Fibroblast of lung (primary cell): Measurements from ENCODE around the gene GRID1. TPM values are rescaled to one million over a fixed set of nuclear protein-coding genes. Genes with fewer than 3 reads are reported as not detected.
"Not testable (repeated sequence)": the region's sequence is repeated elsewhere in the genome, so short reads cannot be mapped to it uniquely, and the experiment has no call there.

Source experiments
- DNase-seq, 2 donors: peaks; one replicate each; pipeline versions ENCODE4 v3.0.0 to v3.0.0-alpha.2; 2010; ENCODE audit warnings: low read depth in 2 of 2
- H2AFZ ChIP-seq: 2 replicates; pipeline ENCODE4 v1.5.1; 2012; ENCODE audit warnings: low read length, control low read depth, inconsistent platforms
- H3K27ac ChIP-seq: 2 replicates; pipeline ENCODE4 v1.5.1; 2011; ENCODE audit warnings: low read length, control low read depth; ENCODE audit not compliant: insufficient read depth
- H3K27me3 ChIP-seq: 2 replicates; pipeline ENCODE4 v1.5.1; 2011; ENCODE audit warnings: mild to moderate bottlenecking, low read length; ENCODE audit not compliant: control insufficient read depth, insufficient read depth
- H3K36me3 ChIP-seq: 2 replicates; pipeline ENCODE4 v1.5.1; 2011; ENCODE audit warnings: low read length; ENCODE audit not compliant: control insufficient read depth, insufficient read depth
- H3K4me1 ChIP-seq: 2 replicates; pipeline ENCODE4 v1.5.1; 2011; ENCODE audit warnings: low read length; ENCODE audit not compliant: control insufficient read depth, insufficient read depth; ENCODE audit errors: extremely low read depth
- H3K4me2 ChIP-seq: 2 replicates; pipeline ENCODE4 v1.5.1; 2011; ENCODE audit warnings: low read length, control low read depth; ENCODE audit not compliant: insufficient read depth; ENCODE audit errors: extremely low read depth
- H3K4me3 ChIP-seq, 4 experiments: fragments of 200-600 bp in 1 of 4; sonication (generic) in 1 of 4; replicated peaks in 1 of 4; 2 replicates each; pipeline ENCODE4 v1.5.1; 2011 to 2016; ENCODE audit warnings: low read length in 4 of 4, low read depth in 3 of 4, mild to moderate bottlenecking in 3 of 4, control low read depth in 2 of 4, inconsistent platforms in 1 of 4, mixed read lengths in 1 of 4; ENCODE audit not compliant: insufficient read depth in 1 of 4; ENCODE audit errors: control extremely low read depth in 1 of 4
- H3K79me2 ChIP-seq: 2 replicates; pipeline ENCODE4 v1.5.1; 2012; ENCODE audit warnings: mild to moderate bottlenecking, low read length, inconsistent platforms; ENCODE audit not compliant: control insufficient read depth, insufficient read depth
- H3K9ac ChIP-seq: 2 replicates; pipeline ENCODE4 v1.5.1; 2011; ENCODE audit warnings: mild to moderate bottlenecking, low read length, control low read depth; ENCODE audit not compliant: insufficient read depth
- H3K9me3 ChIP-seq: 2 replicates; pipeline ENCODE4 v1.5.1; 2012; ENCODE audit warnings: low read depth, low read length; ENCODE audit not compliant: control insufficient read depth, insufficient read depth
- H4K20me1 ChIP-seq: 2 replicates; pipeline ENCODE4 v1.5.1; 2011; ENCODE audit warnings: low read length; ENCODE audit not compliant: control insufficient read depth, insufficient read depth; ENCODE audit errors: extremely low read depth
- EZH2 ChIP-seq: IDR thresholded peaks from 2 replicates; pipeline ENCODE4 v1.5.1; 2012; ENCODE audit warnings: low read length, control low read depth, mild to moderate bottlenecking; ENCODE audit errors: missing control alignments
- polyA plus RNA-seq, 2 donors: library from polyadenylated mRNA; depleted of rRNA in 1 of 2; stranded (reverse) in 1 of 2; unstranded in 1 of 2; fragments of >200 nt; gene quantifications; 2 replicates each; pipeline ENCODE4 v1.2.1, GENCODE V29; 2011 to 2012; ENCODE audit warnings: missing spikeins in 1 of 2
- total RNA-seq: library from RNA; depleted of rRNA; stranded (reverse); fragments of >200 nt; gene quantifications from 2 replicates; pipeline ENCODE4 v1.2.1, GENCODE V29; 2014
- TF ChIP-seq, protein P1 (sequence below), 2 donors: IDR thresholded peaks in 1 of 2; conservative IDR thresholded peaks in 1 of 2; 1 replicate in 1 of 2; 2 replicates in 1 of 2; pipeline ENCODE4 v1.5.1; 2011 to 2012; ENCODE audit warnings: low read length in 2 of 2, control low read depth in 1 of 2, inconsistent platforms in 1 of 2, low read depth in 1 of 2, mild to moderate bottlenecking in 1 of 2

GRID1 gene
- total and polyA plus RNA-seq, 2 donors (not counting 1 experiment from before 2014, with no cell fraction given): 0.03 to 0.33 TPM

DNA sequence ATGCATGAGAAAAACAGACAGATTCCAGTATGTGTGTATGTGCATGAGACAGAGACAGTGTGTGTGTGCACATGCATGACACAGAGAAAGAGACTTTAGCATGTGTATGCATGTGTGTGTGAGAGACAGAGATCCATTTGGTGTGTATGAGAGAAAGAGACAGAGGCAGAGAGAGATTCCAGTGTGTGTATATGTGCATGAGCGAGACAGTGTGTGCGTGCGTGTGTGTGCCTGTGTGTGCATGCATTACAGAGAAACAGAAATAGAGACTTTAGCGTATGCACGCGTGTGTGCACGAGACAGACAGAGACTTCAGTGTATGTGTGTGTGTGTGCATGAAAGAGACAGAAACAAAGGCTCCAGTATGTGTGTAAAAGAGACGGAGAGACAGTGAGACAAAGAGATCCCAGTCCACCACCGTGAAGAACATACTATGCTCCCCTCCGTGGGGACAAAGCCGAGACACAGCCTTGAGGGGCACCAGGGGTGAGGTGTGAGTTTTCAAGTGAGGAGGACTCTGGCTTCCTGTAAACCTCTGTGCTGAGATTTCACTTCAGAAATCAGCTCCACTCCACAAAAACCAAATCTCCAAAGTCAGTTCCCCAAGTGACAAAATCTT is 188.9 kb downstream of the GRID1 start:
- no peak overlapping the region for H3K4me2 ChIP-seq
- no peak overlapping the region for H3K9ac ChIP-seq
- H2AFZ ChIP-seq: no peak overlapping the region
- H3K27me3 ChIP-seq: no peaks in the 10 kb centered on the region
- no peaks in the 10 kb centered on the region for H3K36me3 ChIP-seq
- H3K27ac ChIP-seq: no peak overlapping the region
- H3K9me3 ChIP-seq: no peaks in the 10 kb centered on the region
- no peak for DNase-seq
- H4K20me1 ChIP-seq: no peaks in the 10 kb centered on the region
- TF ChIP-seq, protein P1, sequence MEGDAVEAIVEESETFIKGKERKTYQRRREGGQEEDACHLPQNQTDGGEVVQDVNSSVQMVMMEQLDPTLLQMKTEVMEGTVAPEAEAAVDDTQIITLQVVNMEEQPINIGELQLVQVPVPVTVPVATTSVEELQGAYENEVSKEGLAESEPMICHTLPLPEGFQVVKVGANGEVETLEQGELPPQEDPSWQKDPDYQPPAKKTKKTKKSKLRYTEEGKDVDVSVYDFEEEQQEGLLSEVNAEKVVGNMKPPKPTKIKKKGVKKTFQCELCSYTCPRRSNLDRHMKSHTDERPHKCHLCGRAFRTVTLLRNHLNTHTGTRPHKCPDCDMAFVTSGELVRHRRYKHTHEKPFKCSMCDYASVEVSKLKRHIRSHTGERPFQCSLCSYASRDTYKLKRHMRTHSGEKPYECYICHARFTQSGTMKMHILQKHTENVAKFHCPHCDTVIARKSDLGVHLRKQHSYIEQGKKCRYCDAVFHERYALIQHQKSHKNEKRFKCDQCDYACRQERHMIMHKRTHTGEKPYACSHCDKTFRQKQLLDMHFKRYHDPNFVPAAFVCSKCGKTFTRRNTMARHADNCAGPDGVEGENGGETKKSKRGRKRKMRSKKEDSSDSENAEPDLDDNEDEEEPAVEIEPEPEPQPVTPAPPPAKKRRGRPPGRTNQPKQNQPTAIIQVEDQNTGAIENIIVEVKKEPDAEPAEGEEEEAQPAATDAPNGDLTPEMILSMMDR (conservative IDR thresholded peaks at IDR 0.05 in 1 of 2, IDR thresholded peaks at IDR 0.05 in 1 of 2; ENCODE audit: low read depth in 1 of 2, low read length in 2 of 2): no peak
- TF ChIP-seq EZH2: no peak
- no peak overlapping the region for H3K4me3 ChIP-seq
- H3K4me1 ChIP-seq: no peaks in the 10 kb centered on the region
- H3K79me2 ChIP-seq: no peaks in the 10 kb centered on the region

DNA sequence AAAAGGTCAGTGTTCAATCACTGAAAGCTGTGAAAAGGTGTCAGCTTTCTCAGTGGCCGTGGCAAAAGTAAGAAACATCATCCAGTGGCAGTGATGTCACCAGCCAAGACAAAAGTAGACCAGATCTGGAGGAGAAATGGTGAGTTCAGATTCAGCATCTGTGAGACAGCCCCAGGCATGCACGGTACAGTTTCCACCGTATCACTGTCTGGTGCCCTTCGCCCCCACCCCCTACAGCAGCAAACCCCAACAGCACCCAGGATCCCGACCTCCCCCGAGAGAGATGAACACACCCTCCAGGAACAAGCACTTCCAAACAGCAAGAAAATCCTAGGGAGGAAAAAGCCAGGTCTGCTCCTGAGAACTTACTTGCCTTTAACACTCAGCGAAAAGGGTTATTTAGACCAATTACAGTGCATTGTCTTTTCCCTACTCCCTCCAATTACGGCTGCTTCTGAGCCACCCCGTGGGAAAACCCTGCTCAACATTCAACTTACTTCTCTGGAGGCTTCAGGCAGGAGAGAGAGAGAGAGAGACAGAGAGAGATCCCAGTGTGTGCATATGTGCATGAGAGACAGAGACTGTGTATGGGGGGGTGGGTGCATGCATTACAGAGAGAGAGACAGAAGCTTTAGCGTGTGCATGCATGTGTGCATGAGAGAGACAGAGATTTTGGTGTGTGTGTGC is 189.6 kb downstream of the GRID1 start:
- no peaks in the 10 kb centered on the region for H3K36me3 ChIP-seq
- no peak overlapping the region for H3K27ac ChIP-seq
- no peak overlapping the region for H3K4me3 ChIP-seq
- H3K9ac ChIP-seq: no peak overlapping the region
- no peaks in the 10 kb centered on the region for H3K79me2 ChIP-seq
- DNase-seq: no peak
- no peaks in the 10 kb centered on the region for H4K20me1 ChIP-seq
- no peak overlapping the region for H3K4me2 ChIP-seq
- H2AFZ ChIP-seq: no peak overlapping the region
- H3K4me1 ChIP-seq: no peaks in the 10 kb centered on the region
- no peaks in the 10 kb centered on the region for H3K27me3 ChIP-seq
- no peaks in the 10 kb centered on the region for H3K9me3 ChIP-seq
- TF ChIP-seq, protein P1 (conservative IDR thresholded peaks at IDR 0.05 in 1 of 2, IDR thresholded peaks at IDR 0.05 in 1 of 2; ENCODE audit: low read depth in 1 of 2, low read length in 2 of 2): no peak
- TF ChIP-seq EZH2: no peak

DNA sequence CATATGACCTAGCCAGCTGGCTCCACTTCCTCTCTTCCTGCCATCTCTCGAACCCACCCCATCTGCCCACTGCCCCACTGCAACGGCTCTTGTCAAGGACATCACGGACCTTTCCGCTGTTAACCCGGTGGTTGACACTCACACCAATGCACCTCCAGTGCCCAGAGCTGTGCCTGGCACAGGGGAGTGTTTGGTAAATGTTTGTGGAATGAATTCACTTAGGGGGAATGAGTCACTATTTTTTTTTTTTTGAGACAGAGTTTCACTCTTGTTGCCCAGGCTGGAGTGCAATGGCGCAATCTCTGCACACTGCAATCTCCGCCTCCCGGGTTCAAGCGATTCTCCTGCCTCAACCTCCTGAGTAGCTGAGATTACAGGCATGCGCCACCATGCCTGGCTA is 191.1 kb downstream of the GRID1 start:
- DNase-seq, H3K4me2 ChIP-seq, H2AFZ ChIP-seq, H3K27me3 ChIP-seq, H3K4me3 ChIP-seq, H3K79me2 ChIP-seq, H3K9ac ChIP-seq, H3K27ac ChIP-seq, H4K20me1 ChIP-seq, H3K4me1 ChIP-seq, H3K9me3 ChIP-seq, H3K36me3 ChIP-seq: not testable (repeated sequence)
